Gastroesophageal sphincter (tissue), 3 donors: ENCODE data around the gene TENT5C.

ENCODE experiments used
- CTCF ChIP-seq, 4 experiments: fragments of 200-600 bp in 2 of 4; fragments of 450-650 bp in 2 of 4; sonication (generic) in 1 of 4; IDR thresholded peaks; one replicate each; pipeline ENCODE4 v1.5.1; 2017 to 2019; ENCODE audit warnings: antibody characterized with exemption in 4 of 4, mild to moderate bottlenecking in 2 of 4, moderate library complexity in 2 of 4
- EP300 ChIP-seq: sonication (generic); formaldehyde crosslinking; IDR thresholded peaks from one replicate; pipeline ENCODE4 v1.6.1; 2017; ENCODE audit warnings: antibody characterized with exemption, mild to moderate bottlenecking
- POLR2AphosphoS5 ChIP-seq: sonication (generic); formaldehyde crosslinking; IDR thresholded peaks from one replicate; pipeline ENCODE4 v1.6.1; 2017; ENCODE audit warnings: antibody characterized with exemption

DNA sequence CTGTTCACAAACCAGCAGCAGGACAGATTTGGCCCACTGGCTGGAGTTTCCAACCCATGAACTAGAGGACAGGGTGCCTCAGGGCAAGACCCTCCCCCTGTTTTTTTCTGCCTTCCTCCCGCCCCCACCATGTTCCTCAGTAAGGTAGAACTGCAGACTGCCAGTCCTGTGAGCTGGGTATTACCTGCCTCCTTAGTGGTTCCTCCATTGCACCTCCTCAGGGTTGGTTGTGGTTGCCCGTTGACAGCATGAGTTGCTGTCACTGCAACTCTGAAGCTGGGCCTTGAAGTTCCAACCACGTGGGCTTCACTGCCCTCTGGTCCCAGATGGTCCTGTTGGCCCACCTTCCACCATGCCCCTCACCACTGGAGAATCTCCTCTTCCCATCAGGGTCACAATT is 28.8 kb downstream of the TENT5C start:
- TF ChIP-seq EP300 = no peak
- no peak for TF ChIP-seq POLR2AphosphoS5
- TF ChIP-seq CTCF (IDR thresholded peaks at IDR 0.05) = no peak
